GM18507 (cell line): ENCODE results near the gene PPIL3.
"Not testable (repeated sequence)": the region's sequence is repeated elsewhere in the genome, so short reads cannot be mapped to it uniquely, and the experiment has no call there.

Source experiments
- DNase-seq: peaks from one replicate; pipeline ENCODE4 v3.0.0; 2011; ENCODE audit warnings: low read depth; ENCODE audit not compliant: insufficient read length; ENCODE audit errors: extremely low spot score
- FAIRE-seq: peaks from 2 replicates; lab custom pipeline; 2011; peaks lifted over from hg19 to GRCh38; lab: Jason Lieb, UNC

Gene PPIL3

DNA sequence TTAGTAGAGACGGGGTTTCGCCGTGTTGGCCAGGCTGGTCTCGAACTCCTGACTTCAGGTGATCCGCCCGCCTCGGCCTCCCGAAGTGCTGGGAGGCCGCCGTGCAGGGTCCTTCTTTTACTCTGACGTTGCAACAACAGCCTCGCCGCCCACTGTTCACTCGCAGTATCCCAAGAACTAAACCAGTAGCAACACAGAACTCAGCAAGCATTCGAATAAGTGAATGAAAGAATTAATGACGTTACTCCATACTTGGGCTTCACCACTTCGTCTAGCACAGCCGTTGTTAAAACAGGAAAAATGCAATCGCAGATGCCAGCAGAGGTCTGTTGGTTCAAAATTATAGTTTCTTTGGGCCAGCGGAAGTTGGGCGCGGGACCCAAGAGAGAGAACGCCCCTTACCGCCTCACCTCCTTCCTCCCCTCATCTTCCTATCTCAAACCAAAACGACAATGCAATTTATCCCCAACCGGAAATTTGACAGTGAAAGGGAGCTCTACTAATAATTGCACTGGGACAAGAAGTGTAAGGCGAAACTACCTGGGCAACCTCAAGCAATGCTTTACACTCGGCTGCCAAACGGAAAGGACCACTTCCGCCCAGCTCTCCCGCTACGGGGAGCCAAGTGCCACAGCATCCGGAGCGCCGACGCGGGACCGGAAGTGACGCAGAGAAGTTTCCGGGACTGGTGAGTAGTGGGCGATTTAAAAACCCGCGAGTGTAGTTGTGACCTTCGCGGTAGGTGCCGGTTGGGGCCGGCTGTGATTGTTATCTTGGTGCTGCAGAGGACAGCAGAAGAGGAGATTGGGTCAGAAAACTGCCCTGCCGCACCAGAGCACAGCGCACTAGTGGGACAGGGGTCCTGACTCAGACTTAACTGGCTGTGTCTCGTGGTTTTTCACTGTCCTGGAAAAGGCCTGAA lies at the start of gene PPIL3, which contains the start of gene NIF3L1:
Gene PPIL3 (minus strand): TSS at position 374 of the 922 bp plus-strand sequence. CDS start 1,462 bp downstream, outside the sequence.
Gene NIF3L1 (plus strand): TSS at position 668 of the 922 bp plus-strand sequence. CDS start 2,573 bp downstream, outside the sequence.
- FAIRE-seq: peak; percentile 96
- DNase-seq: peak; percentile 83

GRCh38 chr2:200930947-200931626 lies 42.2 kb upstream of the PPIL3 start:
- DNase-seq: no peak
- FAIRE-seq: no peak

DNA sequence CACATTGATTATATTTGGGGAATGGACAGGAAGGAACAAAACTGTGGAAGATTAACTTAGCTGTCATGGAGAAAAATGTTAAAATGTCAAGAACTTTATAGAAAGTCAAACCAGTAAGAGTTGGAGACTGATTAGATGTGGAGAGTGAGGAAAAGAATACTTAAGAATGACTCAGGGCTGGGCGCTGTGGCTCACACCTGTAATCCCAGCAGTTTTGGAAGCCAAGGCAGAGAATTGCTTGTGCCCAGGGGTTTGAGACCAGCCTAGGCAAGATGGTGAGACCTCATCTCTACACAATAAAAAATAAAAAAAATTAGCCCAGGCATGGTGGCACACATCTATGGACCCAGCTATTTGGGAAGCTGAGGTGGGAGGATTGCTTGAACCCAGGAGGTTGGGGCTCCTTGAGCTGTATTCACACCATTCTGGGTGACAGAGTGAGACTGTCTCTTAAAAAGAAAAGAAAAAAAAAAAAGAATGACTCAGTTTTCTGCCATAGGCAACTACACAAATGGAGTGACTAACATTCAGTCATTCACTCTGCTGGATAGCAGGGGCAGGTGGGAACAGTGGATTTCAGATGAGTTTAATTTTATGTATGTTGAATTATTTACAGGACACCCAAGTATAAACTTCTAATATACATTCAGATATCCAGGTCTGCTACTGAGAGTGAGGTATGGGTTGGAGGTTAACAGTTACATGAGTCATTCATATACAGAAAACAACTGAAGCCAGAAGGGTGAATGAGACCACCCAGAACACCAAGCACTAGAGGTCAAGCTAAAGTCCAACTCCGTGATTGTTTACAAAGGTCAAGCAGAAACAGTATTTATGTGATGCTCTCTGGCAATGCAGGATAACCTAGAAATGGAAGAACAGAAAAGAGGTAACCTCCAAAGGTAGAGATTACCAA lies 40.7 kb upstream of the PPIL3 start:
- no peak for FAIRE-seq
- no peak for DNase-seq

- peak; percentile 5 for FAIRE-seq
Observed at GRCh38 chr2:200922439-200922838, 33.6 kb upstream of the PPIL3 start.

GRCh38 chr2:200913654-200914053 lies 24.8 kb upstream of the PPIL3 start:
- FAIRE-seq: no peak

More at GRCh38 chr2:200922439-200922838, 33.6 kb upstream of the PPIL3 start:
- DNase-seq: no peak

GRCh38 chr2:200909958-200910357 lies 21.1 kb upstream of the PPIL3 start:
- no peak for FAIRE-seq
- DNase-seq: no peak

More at GRCh38 chr2:200913654-200914053, 24.8 kb upstream of the PPIL3 start:
- DNase-seq: no peak

DNA sequence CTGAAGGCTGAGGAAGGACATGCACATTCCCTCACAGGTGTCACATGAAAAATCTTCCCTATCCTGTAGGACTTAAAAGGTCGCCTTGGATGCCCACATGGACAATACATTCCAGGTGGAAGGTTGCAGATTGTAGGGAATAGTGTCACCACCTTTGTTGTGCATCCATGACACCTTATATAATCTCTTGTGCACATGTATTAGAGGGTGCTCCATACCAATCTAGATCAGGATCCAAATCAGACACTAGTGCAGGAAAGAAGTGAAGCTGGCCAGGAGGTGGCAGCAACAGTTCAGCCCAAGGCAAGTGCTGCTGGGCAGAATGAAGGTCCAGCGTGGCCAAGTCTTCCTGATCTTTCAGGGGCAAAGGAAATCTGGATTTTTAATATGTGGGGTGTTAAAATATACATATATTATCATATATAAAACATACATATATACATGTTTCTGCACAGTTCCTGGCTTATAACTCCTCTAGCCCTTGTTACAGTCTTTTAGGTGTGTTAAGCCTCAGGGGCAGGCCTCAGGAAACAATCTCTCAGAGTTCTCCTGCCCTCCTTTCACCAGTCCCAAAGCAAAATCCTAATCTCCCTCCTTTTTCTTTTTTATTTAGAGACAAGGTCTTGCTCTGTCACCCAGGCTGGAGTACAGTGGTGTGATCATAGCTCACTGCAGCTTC lies 16.9 kb upstream of the PPIL3 start:
- DNase-seq: no peak
- FAIRE-seq: peak; percentile 74

DNA sequence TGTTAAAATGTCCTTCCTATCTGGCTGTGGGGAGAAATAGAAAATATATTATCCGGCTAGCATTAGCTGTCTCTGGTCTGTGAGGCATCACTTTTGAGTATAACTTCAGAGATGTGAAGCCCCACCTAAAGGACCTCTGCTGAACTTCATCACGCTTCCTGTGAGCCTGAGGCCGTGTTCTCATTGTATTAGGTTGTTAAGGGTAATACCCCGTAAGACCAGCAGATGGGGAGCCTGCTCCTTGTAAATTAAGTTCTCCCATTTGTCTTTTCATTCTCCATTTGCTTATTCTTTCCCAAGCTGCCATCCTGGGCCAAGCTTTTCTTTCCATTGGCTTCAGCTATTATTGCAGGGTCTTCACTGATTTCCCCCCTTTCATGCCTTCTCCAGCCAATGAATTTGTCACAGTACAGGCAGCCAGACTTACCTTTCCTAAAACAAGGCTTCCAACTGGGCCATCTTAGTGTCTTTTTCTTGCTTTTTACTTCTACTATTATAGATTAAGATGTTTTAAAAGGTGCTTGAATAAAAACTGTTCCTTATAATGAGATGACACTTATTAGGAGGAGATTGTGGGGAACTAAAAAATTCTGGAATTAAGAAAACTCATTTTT lies 12.7 kb upstream of the PPIL3 start:
- DNase-seq (peak; percentile 51), FAIRE-seq (peak; percentile 95)

GRCh38 chr2:200899482-200899881 lies 10.6 kb upstream of the PPIL3 start:
- no peak for DNase-seq
- no peak for FAIRE-seq

DNA sequence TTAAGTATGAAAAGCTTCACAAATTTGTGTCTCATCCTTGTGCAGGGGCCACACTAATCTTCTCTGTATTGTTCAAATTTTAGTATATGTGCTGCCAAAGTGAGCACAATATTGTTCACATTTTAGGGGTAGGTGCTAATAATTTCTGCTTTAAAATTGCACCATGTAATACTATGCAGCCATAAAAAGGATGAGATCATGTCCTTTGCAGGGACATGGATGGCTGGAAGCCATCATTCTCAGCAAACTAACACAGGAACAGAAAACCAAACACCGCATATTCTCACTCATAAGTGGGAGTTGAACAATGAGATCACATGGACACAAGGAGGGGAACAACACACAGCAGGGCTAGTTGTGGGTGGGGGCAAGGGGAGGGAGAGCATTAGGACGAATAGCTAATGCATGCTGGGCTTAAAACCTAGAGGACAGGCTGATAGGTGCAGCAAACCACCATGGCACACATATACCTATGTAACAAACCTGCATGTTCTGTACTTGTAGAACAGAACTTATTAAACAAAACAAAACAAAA lies 7.1 kb downstream of the PPIL3 start:
- not testable (repeated sequence) for DNase-seq, FAIRE-seq

- no peak for FAIRE-seq
Observed at GRCh38 chr2:200878289-200878880, 10.5 kb downstream of the PPIL3 start.

DNA sequence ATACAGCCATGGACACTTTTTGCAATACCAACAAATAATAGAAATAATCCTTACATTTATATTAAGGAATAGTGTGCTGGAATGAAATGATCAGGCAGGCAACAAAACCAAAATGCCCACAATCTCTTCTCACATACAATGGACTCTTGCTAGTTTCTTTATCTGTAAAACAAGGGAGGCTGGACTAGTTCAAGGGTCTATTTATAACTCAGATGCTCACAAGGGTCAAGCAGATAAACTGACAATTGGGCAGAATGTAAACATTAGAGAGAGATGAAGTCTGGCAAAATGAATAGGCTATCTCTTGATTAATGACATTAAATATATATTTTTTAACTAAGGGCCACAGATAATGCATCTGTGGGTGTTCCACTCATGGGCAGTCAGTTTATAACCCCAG lies 11.4 kb downstream of the PPIL3 start:
- no peak for DNase-seq
- FAIRE-seq: no peak

More at GRCh38 chr2:200878289-200878880, 10.5 kb downstream of the PPIL3 start:
- DNase-seq: no peak

GRCh38 chr2:200873560-200873959 lies 15.3 kb downstream of the PPIL3 start:
- FAIRE-seq (no peak), DNase-seq (no peak)

GRCh38 chr2:200871151-200871550 lies 17.7 kb downstream of the PPIL3 start:
- FAIRE-seq: no peak
- DNase-seq: no peak

DNA sequence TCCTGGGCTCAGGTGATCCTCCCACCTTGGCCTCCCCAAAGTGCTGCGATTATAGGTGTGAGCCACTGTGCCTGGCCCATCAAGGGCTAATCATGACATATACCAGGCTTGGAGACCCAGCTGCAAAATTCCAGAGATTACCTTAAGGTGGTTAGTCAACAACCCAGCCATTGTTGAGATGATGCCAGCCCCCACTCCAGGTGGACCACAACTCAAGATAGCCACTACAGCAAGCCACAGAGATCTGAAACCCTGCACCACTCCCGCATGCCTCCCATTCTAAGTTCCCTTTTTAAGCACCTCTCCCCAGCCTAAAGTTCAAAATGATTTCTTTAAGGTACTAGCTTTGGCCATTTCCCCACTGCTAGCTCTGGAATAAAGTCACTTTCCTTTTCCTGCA lies 19.9 kb downstream of the PPIL3 start:
- FAIRE-seq (no peak), DNase-seq (no peak)

GRCh38 chr2:200864176-200865034 lies 24.5 kb downstream of the PPIL3 start, which contains the start of gene CLK1:
Gene CLK1, minus strand, starts transcription at chr2:200864658. Its CDS starts 2,796 bp downstream, at chr2:200861862.
- peak; percentile 91 for FAIRE-seq
- peak; percentile 85 for DNase-seq

DNA sequence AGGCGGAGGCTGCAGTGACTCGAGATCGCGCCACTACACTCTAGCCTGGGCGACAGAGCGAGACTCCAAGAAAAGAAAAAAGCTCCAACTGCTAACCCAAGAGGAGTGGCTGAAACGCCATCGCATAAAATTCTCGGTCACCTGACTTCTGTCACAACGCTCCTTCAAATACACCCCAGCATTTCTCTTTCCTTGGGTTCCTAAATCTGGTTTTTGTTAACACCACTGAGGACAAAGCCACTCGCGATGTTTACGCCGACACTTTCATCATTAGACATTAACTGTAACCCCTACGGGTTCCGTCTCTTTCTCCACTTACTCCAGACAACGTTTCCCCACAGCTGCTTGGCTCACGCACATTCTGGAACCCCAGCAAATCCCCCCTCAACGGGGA lies 25.1 kb downstream of the PPIL3 start:
- no peak for DNase-seq
- FAIRE-seq: peak; percentile 26
